Measurements from ENCODE around the gene MARCHF6. TPM values are rescaled to one million over a fixed set of nuclear protein-coding genes. Genes with fewer than 3 reads are reported as not detected.

MARCHF6 gene
- total and polyA plus RNA-seq, 9 of the 15 experiments (the other 6 are each of a cell fraction or from before 2014, with no cell fraction given): 74.1 to 456 (median 116) TPM

- 87% methylated on average over 3 of the region's 3 CpGs for WGBS (ENCODE audit: insufficient coverage, low coverage, missing lambda C conversion rate)
- no peak; the same call in 2 of the 3 replicates for ATAC-seq
- intact Hi-C loops (cut with micrococcal nuclease): no loop called here
- Histone ChIP-seq H3K36me3 (ENCODE audit: control insufficient read depth, insufficient read depth, low read length) (peaks cover 98% of the 10 kb centered on the region), H3K4me1 (replicated peaks in 1 of 2; ENCODE audit: control insufficient read depth in 2 of 2, insufficient read depth in 2 of 2, low read length in 2 of 2) (no peaks in the 10 kb centered on the region), H3K4me3 (no peak overlapping the region), H3K79me2 (ENCODE audit: control insufficient read depth, insufficient read depth, low read length) (peaks cover 72% of the 10 kb centered on the region), H3K27ac (ENCODE audit: extremely low read depth, low read depth, low read length) (no peak overlapping the region), H4K20me1 (replicated peaks; ENCODE audit: control insufficient read depth, insufficient read depth, low read length) (no peaks in the 10 kb centered on the region), H2AFZ (ENCODE audit: low read depth, low read length) (no peak overlapping the region), H3K4me2 (ENCODE audit: insufficient read depth, low read length) (no peak overlapping the region), H3K9me1 (ENCODE audit: control insufficient read depth, insufficient read depth, low read length) (no peaks in the 10 kb centered on the region), H3K9ac (ENCODE audit: insufficient read depth in 1 of 2, low read depth in 2 of 2, low read length in 2 of 2) (no peak overlapping the region), H3K9me3 (replicated peaks; ENCODE audit: control insufficient read depth, insufficient read depth, low read depth, low read length) (no peaks in the 10 kb centered on the region), H3K27me3 (ENCODE audit: control insufficient read depth in 2 of 2, insufficient read depth in 2 of 2, low read length in 2 of 2) (no peaks in the 10 kb centered on the region)
- FAIRE-seq: no peak
- ChIA-PET CTCF (ENCODE audit: low intra/inter-chr PET ratio) (no interaction called here), POLR2A (interaction anchor here (2.0 kb wide), 1 partner anchor 31 kb away, joined by 10 read pairs; the partner anchor contains the start of gene MARCHF6)
- TF ChIP-seq ZBED1 (IDR thresholded peaks at IDR 0.05) (no peak), ZNF639 (CRISPR knock-in tag; conservative IDR thresholded peaks at IDR 0.05 in 1 of 2, IDR thresholded peaks at IDR 0.05 in 1 of 2) (no peak)
- TF ChIP-seq, protein P1, sequence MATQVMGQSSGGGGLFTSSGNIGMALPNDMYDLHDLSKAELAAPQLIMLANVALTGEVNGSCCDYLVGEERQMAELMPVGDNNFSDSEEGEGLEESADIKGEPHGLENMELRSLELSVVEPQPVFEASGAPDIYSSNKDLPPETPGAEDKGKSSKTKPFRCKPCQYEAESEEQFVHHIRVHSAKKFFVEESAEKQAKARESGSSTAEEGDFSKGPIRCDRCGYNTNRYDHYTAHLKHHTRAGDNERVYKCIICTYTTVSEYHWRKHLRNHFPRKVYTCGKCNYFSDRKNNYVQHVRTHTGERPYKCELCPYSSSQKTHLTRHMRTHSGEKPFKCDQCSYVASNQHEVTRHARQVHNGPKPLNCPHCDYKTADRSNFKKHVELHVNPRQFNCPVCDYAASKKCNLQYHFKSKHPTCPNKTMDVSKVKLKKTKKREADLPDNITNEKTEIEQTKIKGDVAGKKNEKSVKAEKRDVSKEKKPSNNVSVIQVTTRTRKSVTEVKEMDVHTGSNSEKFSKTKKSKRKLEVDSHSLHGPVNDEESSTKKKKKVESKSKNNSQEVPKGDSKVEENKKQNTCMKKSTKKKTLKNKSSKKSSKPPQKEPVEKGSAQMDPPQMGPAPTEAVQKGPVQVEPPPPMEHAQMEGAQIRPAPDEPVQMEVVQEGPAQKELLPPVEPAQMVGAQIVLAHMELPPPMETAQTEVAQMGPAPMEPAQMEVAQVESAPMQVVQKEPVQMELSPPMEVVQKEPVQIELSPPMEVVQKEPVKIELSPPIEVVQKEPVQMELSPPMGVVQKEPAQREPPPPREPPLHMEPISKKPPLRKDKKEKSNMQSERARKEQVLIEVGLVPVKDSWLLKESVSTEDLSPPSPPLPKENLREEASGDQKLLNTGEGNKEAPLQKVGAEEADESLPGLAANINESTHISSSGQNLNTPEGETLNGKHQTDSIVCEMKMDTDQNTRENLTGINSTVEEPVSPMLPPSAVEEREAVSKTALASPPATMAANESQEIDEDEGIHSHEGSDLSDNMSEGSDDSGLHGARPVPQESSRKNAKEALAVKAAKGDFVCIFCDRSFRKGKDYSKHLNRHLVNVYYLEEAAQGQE (IDR thresholded peaks at IDR 0.05; ENCODE audit: borderline replicate concordance): no peak
- TF ChIP-seq, protein P1 (CRISPR knock-in tag; IDR thresholded peaks at IDR 0.05; ENCODE audit: low read depth): no peak
- in situ Hi-C loops (cut with MboI): no loop called here
- no TSS peak for BruUV-seq (replicated peaks)
- no peak for DNase-seq (ENCODE audit: extremely low read depth in 1 of 4, low spot score in 3 of 4)
Observed at GRCh38 chr5:10384483-10384882, 31.0 kb downstream of the MARCHF6 start.
